Measurements from ENCODE around the gene CRYGC.

Gene CRYGC, protein sequence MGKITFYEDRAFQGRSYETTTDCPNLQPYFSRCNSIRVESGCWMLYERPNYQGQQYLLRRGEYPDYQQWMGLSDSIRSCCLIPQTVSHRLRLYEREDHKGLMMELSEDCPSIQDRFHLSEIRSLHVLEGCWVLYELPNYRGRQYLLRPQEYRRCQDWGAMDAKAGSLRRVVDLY

DNA sequence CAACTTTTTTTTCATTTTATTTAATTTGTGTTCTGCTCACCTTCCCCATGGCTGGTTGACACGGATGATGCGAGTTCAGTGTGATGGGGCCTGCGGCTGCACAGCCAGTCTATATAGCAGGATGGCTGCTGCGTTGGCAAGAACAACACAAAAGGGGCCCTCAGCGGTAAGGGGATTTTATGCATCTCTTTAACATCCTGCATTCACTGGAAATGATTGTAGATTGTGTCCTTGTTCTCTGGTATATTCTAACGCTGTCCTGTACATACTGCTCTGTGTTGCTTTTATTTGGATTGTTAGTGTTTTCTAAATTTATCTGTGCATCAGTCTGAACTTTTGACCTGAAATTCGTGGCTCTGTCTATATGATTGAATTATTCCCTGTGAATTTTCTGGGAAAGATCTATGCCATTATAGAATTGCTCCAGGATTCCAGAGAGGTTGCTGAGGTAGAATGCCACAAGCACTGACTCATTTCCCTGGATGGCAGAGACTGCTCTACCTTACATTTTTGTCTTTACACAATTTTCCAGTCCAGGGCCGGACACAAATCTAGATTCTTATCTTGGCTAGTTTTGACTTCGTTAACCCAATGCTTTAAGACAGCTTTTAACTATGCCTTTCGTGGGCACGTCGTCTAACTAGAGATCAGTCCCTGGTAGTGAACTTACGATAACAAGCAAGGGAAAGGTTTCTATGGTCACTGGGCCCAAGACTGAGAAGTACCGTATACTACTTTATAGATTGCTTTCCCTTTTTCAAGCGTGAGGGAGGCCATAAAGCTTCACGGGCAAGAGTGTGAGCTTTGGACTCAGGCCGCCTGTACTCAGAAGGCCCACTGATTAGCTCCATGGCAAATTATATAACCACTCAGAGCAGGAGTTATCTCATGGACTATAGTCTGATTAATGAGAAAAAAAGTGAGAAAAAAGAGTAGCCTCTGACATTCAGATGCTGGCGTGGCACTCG, at the start of gene CRYGC:
CRYGC (minus strand) TSS at position 85 of the 968 bp plus-strand sequence; CDS start at position 49, 36 bp downstream.
- H3K4me3 ChIP-seq (ENCODE audit: low read depth, low read length), result no peak within 1 kb of the TSS
- DNase-seq (ENCODE audit: low read depth), result no peak
- TF ChIP-seq, protein P1, sequence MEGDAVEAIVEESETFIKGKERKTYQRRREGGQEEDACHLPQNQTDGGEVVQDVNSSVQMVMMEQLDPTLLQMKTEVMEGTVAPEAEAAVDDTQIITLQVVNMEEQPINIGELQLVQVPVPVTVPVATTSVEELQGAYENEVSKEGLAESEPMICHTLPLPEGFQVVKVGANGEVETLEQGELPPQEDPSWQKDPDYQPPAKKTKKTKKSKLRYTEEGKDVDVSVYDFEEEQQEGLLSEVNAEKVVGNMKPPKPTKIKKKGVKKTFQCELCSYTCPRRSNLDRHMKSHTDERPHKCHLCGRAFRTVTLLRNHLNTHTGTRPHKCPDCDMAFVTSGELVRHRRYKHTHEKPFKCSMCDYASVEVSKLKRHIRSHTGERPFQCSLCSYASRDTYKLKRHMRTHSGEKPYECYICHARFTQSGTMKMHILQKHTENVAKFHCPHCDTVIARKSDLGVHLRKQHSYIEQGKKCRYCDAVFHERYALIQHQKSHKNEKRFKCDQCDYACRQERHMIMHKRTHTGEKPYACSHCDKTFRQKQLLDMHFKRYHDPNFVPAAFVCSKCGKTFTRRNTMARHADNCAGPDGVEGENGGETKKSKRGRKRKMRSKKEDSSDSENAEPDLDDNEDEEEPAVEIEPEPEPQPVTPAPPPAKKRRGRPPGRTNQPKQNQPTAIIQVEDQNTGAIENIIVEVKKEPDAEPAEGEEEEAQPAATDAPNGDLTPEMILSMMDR (IDR thresholded peaks at IDR 0.05; ENCODE audit: control insufficient read depth, extremely low read depth, insufficient read depth), result no peak

DNA sequence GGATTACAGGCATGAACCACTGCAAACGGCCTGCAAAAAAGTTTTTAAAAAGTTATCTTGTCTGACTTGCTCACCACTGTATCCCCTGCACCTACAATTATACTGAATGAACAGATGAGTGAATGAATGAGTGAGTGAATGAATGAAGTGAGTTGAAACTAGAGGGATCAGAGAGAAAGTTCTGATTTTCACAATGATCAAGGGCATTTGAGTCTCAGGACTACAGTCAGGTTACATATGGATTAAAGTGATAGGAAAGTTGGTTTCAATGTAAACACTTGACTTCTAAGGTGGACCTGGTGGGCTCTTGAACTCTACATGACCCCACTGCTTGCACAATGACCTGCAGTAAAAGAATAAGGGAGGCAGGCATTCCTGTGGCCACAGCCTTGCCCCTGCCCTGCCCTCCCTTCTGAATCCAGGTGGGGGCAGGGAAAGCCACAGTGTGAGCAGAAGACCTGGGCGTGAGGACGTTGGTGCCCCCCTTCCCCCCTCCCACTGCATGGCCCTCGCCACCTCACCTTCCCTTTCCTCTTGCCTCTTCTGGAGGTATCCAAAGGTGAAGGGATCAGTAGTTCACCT, 49.5 kb upstream of the CRYGC start:
- TF ChIP-seq, protein P1 (IDR thresholded peaks at IDR 0.05; ENCODE audit: control insufficient read depth, extremely low read depth, insufficient read depth), result no peak
- DNase-seq (ENCODE audit: low read depth), result no peak
- H3K4me3 ChIP-seq (ENCODE audit: low read depth, low read length), result no peak overlapping the region

DNA sequence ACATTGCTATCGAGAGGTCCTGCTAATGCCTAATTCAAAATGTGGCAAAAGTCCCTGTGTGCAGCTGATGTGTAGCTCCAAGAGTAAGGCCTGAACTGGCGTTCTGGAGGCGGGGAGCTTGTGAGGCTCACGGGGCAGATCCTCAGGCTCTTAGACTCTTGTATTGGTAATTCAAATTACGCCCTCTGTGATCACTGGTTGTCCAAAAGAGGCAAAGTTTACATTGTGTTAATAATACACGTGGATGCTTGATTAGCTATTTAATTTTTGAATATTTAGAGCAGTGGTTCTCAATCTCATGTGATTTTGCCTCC, 46.2 kb upstream of the CRYGC start:
- no peak for DNase-seq (ENCODE audit: low read depth)
- TF ChIP-seq, protein P1 (IDR thresholded peaks at IDR 0.05; ENCODE audit: control insufficient read depth, extremely low read depth, insufficient read depth), result no peak

DNA sequence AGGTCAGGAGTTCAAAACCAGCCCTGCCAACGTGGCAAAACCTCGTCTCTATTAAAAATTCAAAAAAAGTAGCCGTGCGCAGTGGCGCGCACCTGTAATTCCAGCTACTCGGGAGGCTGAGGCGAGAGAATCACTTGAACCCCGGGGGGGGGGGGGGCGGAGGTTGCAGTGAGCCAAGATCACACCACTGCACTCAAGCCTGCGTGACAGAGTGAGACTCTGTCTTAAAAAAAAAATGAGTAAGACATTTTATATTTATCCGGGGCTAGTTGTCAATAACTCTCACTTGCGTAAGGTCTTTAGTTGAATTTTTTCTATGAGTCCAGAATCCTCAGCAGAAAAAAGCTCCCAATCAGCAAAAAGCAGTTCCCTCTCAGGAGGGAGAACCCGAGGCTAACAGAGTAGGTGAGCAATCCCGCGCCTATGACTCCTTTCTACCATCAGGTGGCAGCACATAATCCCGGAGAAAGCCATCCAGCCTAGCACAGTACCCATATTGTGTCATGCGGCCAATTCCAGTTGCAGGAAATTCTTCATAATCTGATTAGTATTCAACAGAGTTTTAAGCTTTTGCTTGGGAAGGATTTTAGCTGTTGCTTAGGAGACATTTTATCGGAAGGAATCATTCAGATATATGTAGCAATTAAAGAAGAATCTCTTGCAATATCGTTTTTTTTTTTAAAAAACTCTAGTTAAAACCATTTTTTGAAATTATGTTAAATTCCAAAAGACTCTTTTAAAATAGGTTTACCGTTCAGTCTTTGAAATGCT, 45.6 kb upstream of the CRYGC start:
- TF ChIP-seq, protein P1 (IDR thresholded peaks at IDR 0.05; ENCODE audit: control insufficient read depth, extremely low read depth, insufficient read depth), result peak; percentile 80
- peak; percentile 43 for DNase-seq (ENCODE audit: low read depth)
- no peak overlapping the region for H3K4me3 ChIP-seq (ENCODE audit: low read depth, low read length)

More for the DNA sequence above, 46.2 kb upstream of the CRYGC start:
- no peak overlapping the region for H3K4me3 ChIP-seq (ENCODE audit: low read depth, low read length)

DNA sequence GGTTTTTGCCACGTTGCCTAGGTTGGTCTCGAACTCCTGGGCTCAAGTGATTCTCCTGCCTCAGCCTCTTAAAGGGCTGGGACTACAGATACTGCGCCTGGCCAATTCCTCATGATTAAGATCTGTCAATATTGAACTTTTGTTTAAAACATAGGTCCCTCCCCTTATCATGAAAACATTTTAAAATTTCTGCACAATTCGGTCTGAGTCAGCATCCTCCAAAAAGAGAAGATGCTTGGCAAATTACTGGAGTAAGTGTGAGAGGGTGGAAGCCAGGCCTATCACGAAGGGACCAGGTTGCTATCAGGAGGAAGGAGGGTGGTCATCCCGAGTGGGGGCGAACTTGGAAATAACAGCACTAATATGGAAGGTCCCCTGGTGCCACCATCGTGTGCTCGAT, 44.5 kb upstream of the CRYGC start:
- DNase-seq (ENCODE audit: low read depth), result peak; percentile 11
- TF ChIP-seq, protein P1 (IDR thresholded peaks at IDR 0.05; ENCODE audit: control insufficient read depth, extremely low read depth, insufficient read depth), result no peak
- H3K4me3 ChIP-seq (ENCODE audit: low read depth, low read length), result no peak overlapping the region

DNA sequence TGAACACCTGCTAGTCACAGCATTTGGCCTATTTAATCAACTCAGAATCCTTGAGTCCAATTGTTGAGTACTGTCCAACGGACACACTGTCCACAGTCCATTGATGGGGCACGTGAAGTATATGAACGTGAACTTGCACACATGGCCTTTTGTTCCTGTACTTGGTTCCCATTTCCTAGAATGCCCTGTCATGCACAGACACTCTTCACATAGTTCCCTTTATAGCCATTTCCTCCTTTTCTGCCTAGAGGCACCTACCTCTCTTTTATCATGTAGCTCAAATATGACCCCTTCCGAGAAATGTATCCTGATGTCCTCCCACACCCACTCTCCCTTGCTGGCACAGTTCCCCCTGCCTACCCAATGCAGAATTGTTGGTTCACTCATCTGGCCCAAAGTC, 42.5 kb upstream of the CRYGC start:
- no peak overlapping the region for H3K4me3 ChIP-seq (ENCODE audit: low read depth, low read length)
- DNase-seq (ENCODE audit: low read depth), result no peak
- TF ChIP-seq, protein P1 (IDR thresholded peaks at IDR 0.05; ENCODE audit: control insufficient read depth, extremely low read depth, insufficient read depth), result no peak
